Measurements from ENCODE around the gene MIEF2.
A peak's percentile ranks its signal among the peaks of the same experiment; 100 is the strongest.

Gene MIEF2

GRCh38 chr17:18236494-18236893, 24.0 kb upstream of the MIEF2 start:
- no peak for DNase-seq

GRCh38 chr17:18237461-18237860, 23.0 kb upstream of the MIEF2 start:
- no peak for DNase-seq

- DNase-seq = no peak
Observed at GRCh38 chr17:18238299-18238698, 22.2 kb upstream of the MIEF2 start.

GRCh38 chr17:18240449-18240848, 20.0 kb upstream of the MIEF2 start:
- no peak for DNase-seq

- no peak for DNase-seq
Observed at GRCh38 chr17:18241229-18241871, 19.1 kb upstream of the MIEF2 start.

GRCh38 chr17:18245038-18245776, 15.3 kb upstream of the MIEF2 start:
- DNase-seq = no peak

GRCh38 chr17:18246109-18246725, 14.2 kb upstream of the MIEF2 start:
- no peak for DNase-seq

GRCh38 chr17:18246880-18247612, 13.4 kb upstream of the MIEF2 start:
- no peak for DNase-seq

GRCh38 chr17:18247613-18248001, 12.9 kb upstream of the MIEF2 start:
- DNase-seq = no peak

GRCh38 chr17:18248300-18248731, 12.1 kb upstream of the MIEF2 start:
- DNase-seq = peak; percentile 52

- DNase-seq = no peak
Observed at GRCh38 chr17:18248811-18249210, 11.7 kb upstream of the MIEF2 start.

GRCh38 chr17:18250259-18250658, 10.2 kb upstream of the MIEF2 start:
- no peak for DNase-seq

GRCh38 chr17:18250708-18251107, 9.8 kb upstream of the MIEF2 start:
- DNase-seq = no peak

GRCh38 chr17:18251204-18251603, 9.3 kb upstream of the MIEF2 start:
- no peak for DNase-seq

GRCh38 chr17:18252160-18252559, 8.3 kb upstream of the MIEF2 start:
- DNase-seq = no peak

- no peak for DNase-seq
Observed at GRCh38 chr17:18253187-18253884, 7.1 kb upstream of the MIEF2 start.

GRCh38 chr17:18253947-18254821, 6.3 kb upstream of the MIEF2 start:
- DNase-seq = no peak

- DNase-seq = no peak
Observed at GRCh38 chr17:18254888-18255649, 5.4 kb upstream of the MIEF2 start.

GRCh38 chr17:18256351-18256750, 4.1 kb upstream of the MIEF2 start:
- DNase-seq = no peak

GRCh38 chr17:18256776-18257175, 3.7 kb upstream of the MIEF2 start:
- DNase-seq = no peak

All from central memory CD4-positive, alpha-beta T cell (primary cell).